Stimulated activated naive CD8-positive, alpha-beta T cell treated with anti-CD3 and anti-CD28 coated beads, Interleukin-15, amount 100 ng/mL, for 72 hours (primary cell): ENCODE results near the gene HBB.

Source experiments
- ATAC-seq: fragments of 150-1000 bp; cut with Tn5 transposase; 2 replicates; pipeline ENCODE4 v1.10.0; 2021; ENCODE audit warnings: mild to moderate bottlenecking, moderate library complexity
- DNase-seq, 2 donors: peaks; one replicate each; pipeline ENCODE4 v3.0.0; 2021 to 2022
- H3K27ac Mint-ChIP-seq, 2 donors: one replicate each; pipeline ENCODE4 v1.8.0; 2022; ENCODE audit warnings: mild to moderate bottlenecking in 2 of 2, mixed read lengths in 2 of 2, moderate library complexity in 2 of 2
- H3K27me3 Mint-ChIP-seq: one replicate; pipeline ENCODE4 v1.8.0; 2022; ENCODE audit warnings: mixed read lengths
- H3K4me1 Mint-ChIP-seq: one replicate; pipeline ENCODE4 v1.8.0; 2022; ENCODE audit warnings: mild to moderate bottlenecking, mixed read lengths
- H3K4me3 Mint-ChIP-seq, 2 donors: one replicate each; pipeline ENCODE4 v1.8.0; 2022; ENCODE audit warnings: mild to moderate bottlenecking in 2 of 2, mixed read lengths in 2 of 2, moderate library complexity in 1 of 2
- H3K9me3 Mint-ChIP-seq, 2 donors: one replicate each; pipeline ENCODE4 v1.8.0; 2022; ENCODE audit warnings: mixed read lengths in 2 of 2

HBB gene

DNA sequence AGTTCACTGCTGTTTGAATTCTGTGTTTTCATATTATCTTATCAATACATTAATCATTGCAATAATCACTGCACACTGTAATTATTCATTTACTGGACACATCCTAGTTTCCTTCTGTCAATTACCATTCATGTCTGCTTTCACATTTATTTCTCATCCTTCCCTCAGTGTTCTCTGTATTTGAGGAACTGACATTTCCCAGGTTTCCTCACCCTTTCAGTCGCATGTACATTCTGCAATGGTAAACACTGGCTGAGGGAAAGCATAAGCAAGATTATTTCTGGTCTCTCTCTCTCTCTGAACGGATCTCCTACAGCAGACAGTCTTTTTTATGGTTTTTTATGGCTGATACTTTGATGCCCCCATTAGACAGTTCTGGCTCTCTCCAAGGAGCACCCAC, 11.6 kb upstream of the HBB start:
- Mint-ChIP-seq H3K4me1 (no peaks in the 10 kb centered on the region), H3K27ac (no peak overlapping the region), H3K9me3 (no peaks in the 10 kb centered on the region), H3K4me3 (no peak overlapping the region), H3K27me3 (peaks cover 29% of the 10 kb centered on the region)
- no peak for DNase-seq
- no peak for ATAC-seq

DNA sequence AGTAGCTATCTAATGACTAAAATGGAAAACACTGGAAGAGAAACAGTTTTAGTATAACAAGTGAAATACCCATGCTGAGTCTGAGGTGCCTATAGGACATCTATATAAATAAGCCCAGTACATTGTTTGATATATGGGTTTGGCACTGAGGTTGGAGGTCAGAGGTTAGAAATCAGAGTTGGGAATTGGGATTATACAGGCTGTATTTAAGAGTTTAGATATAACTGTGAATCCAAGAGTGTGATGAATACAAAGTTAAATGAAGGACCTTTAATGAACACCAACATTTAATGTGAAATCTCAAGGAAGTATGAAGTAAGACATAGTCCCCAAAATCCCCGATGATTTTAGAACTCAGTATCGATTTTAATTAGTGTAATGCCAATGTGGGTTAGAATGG, 10.5 kb upstream of the HBB start:
- H3K4me1 Mint-ChIP-seq: no peaks in the 10 kb centered on the region
- H3K27ac Mint-ChIP-seq: no peak overlapping the region
- no peaks in the 10 kb centered on the region for H3K9me3 Mint-ChIP-seq

DNA sequence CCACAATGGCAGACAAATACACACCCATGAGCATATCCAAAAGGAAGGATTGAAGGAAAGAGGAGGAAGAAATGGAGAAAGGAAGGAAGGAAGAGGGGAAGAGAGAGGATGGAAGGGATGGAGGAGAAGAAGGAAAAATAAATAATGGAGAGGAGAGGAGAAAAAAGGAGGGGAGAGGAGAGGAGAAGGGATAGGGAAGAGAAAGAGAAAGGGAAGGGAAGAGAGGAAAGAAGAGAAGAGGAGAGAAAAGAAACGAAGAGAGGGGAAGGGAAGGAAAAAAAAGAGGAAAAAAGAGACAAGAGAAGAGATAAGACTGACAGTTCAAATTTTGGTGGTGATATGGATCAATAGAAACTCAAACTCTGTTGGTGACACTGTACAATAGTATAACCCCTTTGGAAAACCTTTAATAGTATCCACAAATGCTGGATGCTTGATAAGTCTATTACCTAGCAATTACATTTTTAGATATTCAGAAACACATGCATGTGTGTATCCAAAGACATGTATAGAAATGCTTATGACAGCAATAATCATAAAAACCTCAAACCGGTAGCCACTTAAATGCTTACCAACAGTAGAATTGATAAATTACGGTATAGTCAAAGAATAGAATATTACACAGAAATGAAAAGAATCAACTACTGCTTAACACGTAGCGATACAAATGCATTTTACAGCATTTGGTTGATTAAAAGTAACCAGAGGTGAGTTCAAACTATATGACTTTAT, 8.7 kb upstream of the HBB start:
- DNase-seq (no peak), ATAC-seq (no peak)
- peaks cover 29% of the 10 kb centered on the region for H3K27me3 Mint-ChIP-seq
- peak overlapping the region in 1 of 2 donors; percentile 55 for H3K27ac Mint-ChIP-seq
- no peaks in the 10 kb centered on the region for H3K9me3 Mint-ChIP-seq
- no peaks in the 10 kb centered on the region for H3K4me1 Mint-ChIP-seq
- no peak overlapping the region for H3K4me3 Mint-ChIP-seq

More for the DNA sequence above, 10.5 kb upstream of the HBB start:
- ATAC-seq (no peak), DNase-seq (no peak)
- peaks cover 29% of the 10 kb centered on the region for H3K27me3 Mint-ChIP-seq
- no peak overlapping the region for H3K4me3 Mint-ChIP-seq

DNA sequence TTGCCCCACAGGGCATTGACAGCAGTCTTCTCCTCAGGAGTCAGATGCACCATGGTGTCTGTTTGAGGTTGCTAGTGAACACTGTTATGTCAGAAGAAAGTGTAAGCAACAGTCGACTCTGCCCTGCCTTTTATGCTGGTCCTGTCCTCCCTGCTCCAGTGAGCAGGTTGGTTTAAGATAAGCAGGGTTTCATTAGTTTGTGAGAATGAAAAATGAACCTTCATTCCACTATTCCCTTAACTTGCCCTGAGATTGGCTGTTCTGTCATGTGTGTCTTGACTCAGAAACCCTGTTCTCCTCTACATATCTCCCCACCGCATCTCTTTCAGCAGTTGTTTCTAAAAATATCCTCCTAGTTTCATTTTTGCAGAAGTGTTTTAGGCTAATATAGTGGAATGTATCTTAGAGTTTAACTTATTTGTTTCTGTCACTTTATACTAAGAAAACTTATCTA, 7.5 kb upstream of the HBB start, which contains the start of gene HBD:
HBD (minus strand) TSS at position 103 of the 454 bp plus-strand sequence; CDS start at position 53, 50 bp downstream.
- Mint-ChIP-seq H3K9me3 (no peaks in the 10 kb centered on the region), H3K27ac (peak within 1 kb of the TSS in 1 of 2 donors; percentile 55), H3K4me1 (no peaks in the 10 kb centered on the region), H3K27me3 (peaks cover 23% of the 10 kb centered on the region), H3K4me3 (no peak within 1 kb of the TSS)
- ATAC-seq: no peak
- no peak for DNase-seq

DNA sequence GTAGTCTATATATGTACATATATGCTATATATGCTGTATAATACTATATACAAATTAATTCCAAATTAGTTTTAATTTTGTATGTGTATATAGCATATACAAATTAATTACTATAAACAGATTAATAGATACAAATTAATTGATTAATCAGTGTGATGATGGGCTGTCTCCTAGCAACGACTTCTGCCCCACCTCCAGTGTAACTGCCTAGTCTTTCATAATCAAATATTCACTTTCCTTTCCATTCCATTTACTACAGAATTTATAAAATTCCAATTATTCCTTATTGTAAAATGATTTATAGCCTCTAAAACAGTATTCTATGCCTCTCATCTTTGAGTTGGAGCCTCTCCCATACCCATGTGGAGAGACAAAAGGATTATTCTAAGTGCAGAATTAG, 6.4 kb upstream of the HBB start:
- no peak overlapping the region for H3K4me3 Mint-ChIP-seq

DNA sequence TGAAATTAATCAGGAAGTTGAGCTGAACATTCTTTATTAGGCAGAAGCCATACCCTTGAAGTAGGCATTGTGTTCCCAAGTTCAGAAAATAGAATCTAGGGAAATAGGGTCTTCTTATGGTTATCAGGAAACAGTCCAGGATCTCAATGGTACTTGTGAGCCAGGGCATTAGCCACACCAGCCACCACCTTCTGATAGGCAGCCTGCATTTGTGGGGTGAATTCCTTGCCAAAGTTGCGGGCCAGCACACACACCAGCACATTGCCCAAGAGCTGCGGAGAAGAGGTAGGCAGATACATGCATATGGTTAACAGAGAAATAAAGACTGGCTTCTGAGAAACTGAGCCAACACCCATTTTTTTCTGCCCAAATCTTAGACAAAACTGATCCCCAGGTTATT, 6.0 kb upstream of the HBB start:
- no peak for DNase-seq
- no peak overlapping the region for H3K4me3 Mint-ChIP-seq
- H3K4me1 Mint-ChIP-seq: no peaks in the 10 kb centered on the region
- H3K27me3 Mint-ChIP-seq: peaks cover 14% of the 10 kb centered on the region
- no peak overlapping the region for H3K27ac Mint-ChIP-seq
- no peak for ATAC-seq
- H3K9me3 Mint-ChIP-seq: no peaks in the 10 kb centered on the region

More for the DNA sequence above, 6.4 kb upstream of the HBB start:
- no peaks in the 10 kb centered on the region for H3K4me1 Mint-ChIP-seq
- no peaks in the 10 kb centered on the region for H3K9me3 Mint-ChIP-seq
- no peak for ATAC-seq
- no peak overlapping the region for H3K27ac Mint-ChIP-seq
- no peak for DNase-seq
- H3K27me3 Mint-ChIP-seq: peaks cover 16% of the 10 kb centered on the region

DNA sequence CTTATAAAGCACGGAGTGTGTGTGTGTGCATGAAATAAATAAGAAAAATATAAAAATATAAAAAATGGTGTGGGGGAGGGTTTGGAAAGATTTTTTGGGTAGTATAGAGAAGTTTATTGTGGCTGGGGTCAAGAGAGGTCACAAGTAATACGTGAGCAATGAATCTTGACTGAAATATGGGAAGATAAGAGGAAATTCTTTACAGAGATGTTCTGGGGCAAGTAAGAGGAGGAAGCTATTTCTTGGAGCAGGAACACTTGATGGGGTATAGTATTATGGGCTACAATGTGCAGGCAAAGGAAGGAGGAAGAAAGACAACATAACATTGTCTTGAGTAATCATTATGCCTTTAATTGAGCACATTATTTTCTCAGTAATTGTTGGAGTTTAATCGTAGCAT, 5.3 kb upstream of the HBB start:
- H3K27ac Mint-ChIP-seq: no peak overlapping the region

DNA sequence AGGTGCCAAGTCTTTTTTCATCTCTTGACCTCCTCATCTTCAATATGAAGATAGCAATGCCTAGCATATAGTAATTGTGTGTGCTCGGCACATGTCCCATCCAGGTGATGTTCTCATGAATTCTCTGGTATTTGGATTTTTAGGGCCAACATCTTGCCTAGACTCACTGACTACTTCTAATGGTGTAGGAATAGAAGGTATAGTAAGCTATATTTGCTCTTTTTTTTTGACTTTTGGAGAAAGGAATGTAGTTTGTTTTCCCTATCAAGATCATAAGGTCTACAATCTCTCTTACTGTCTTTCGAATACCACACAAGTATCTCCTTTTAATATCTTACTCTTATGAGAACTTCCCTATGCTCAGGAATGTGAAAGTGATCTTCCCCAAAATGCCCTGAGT, 4.2 kb upstream of the HBB start:
- no peak overlapping the region for H3K4me3 Mint-ChIP-seq
- ATAC-seq: no peak
- H3K27ac Mint-ChIP-seq: no peak overlapping the region
- no peaks in the 10 kb centered on the region for H3K4me1 Mint-ChIP-seq
- DNase-seq: no peak
- H3K27me3 Mint-ChIP-seq: peaks cover 20% of the 10 kb centered on the region
- H3K9me3 Mint-ChIP-seq: no peaks in the 10 kb centered on the region

More for the DNA sequence above, 5.3 kb upstream of the HBB start:
- no peaks in the 10 kb centered on the region for H3K9me3 Mint-ChIP-seq
- ATAC-seq (no peak), DNase-seq (no peak)
- H3K27me3 Mint-ChIP-seq: peaks cover 15% of the 10 kb centered on the region
- no peak overlapping the region for H3K4me3 Mint-ChIP-seq
- H3K4me1 Mint-ChIP-seq: no peaks in the 10 kb centered on the region

DNA sequence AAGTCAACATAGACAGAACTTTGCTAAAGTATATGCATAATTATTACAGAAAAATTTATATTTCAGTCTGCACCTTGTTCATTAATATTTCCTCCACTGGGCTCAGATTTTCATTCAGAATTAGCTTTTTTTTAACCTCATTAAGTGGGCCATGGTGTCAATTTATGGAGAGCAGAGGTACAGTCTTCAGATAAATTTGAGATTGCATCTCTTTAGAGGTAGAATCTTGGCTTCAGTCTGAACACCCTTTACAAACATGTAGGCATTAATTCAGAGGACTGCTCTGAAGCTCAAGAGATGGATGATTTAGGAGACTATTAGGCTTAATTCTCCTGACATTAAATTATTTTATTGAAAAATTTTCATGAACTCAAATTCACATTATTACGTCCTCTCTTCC, 3.4 kb upstream of the HBB start:
- no peak for DNase-seq
- H3K27ac Mint-ChIP-seq: no peak overlapping the region
- no peak for ATAC-seq
- H3K4me1 Mint-ChIP-seq: no peaks in the 10 kb centered on the region
- no peak overlapping the region for H3K4me3 Mint-ChIP-seq
- no peaks in the 10 kb centered on the region for H3K9me3 Mint-ChIP-seq
- peaks cover 11% of the 10 kb centered on the region for H3K27me3 Mint-ChIP-seq

DNA sequence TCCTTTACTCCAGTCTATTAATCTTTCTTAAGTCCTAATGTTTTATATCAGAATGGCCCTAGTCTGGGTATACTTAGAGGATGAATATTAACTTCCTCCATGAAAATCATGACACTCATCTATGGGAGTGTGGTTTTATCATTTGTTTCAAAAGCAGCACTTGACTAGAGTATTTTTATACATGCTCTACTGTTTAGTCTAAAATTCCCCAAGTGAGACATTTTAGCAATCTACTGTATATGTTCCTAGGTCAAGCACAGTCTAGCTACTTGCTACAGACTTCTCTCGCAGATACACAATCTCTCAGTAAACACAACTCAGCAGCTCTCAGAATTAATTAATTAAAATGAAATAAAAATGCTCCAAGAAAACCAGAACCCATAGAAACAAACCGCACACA, 2.9 kb upstream of the HBB start:
- Mint-ChIP-seq H3K4me3 (no peak overlapping the region), H3K4me1 (no peaks in the 10 kb centered on the region), H3K27ac (no peak overlapping the region), H3K27me3 (peaks cover 9% of the 10 kb centered on the region), H3K9me3 (no peaks in the 10 kb centered on the region)
- ATAC-seq (no peak), DNase-seq (no peak)

DNA sequence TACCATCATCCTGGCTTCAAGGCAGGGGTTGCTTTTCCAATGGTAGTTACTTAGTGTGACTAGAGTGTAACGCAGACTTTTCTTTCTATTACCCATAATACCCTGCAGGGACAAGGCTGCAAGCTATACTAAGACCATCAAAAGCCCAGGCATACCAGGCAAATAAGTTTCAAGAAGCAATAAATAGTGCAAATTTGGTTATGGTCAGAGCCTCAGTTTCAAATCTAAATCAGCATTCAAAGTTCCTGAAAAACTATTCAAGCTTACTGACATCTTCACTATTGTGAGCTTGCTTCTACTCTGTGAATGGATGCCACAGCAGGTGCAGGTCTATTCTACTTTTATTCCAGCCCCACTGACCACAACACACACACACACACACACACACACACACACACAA, 2.5 kb upstream of the HBB start:
- Mint-ChIP-seq H3K27ac (no peak overlapping the region), H3K4me1 (no peaks in the 10 kb centered on the region), H3K4me3 (no peak overlapping the region), H3K9me3 (no peaks in the 10 kb centered on the region), H3K27me3 (peaks cover 13% of the 10 kb centered on the region)
- ATAC-seq (no peak), DNase-seq (no peak)

DNA sequence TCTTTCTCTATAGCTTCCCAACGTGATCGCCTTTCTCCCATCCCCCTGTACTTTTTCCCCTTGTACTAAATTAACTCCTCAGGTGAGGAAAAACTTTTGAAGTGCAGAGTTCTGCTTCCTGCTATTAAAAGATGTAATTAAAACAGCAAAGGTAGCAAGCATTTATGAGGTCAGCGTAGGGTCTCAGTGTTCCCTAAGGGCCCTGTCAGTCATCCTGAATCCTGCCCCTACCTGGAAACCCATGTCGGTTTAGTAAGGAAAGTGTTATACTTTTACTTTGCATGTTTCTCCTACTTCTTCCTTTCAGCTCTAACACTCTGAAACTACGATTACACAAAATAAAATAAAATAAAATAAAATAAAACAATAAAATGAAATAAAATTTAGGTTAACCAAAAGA, 1.3 kb upstream of the HBB start:
- no peaks in the 10 kb centered on the region for H3K9me3 Mint-ChIP-seq
- ATAC-seq: no peak

DNA sequence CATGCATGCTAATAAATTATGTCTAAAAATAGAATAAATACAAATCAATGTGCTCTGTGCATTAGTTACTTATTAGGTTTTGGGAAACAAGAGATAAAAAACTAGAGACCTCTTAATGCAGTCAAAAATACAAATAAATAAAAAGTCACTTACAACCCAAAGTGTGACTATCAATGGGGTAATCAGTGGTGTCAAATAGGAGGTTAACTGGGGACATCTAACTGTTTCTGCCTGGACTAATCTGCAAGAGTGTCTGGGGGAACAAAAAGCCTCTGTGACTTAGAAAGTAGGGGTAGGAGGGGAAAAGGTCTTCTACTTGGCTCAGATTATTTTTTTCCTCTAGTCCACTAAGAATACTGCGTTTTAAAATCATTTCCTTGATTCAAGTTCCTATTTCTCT, 810 bp upstream of the HBB start:
- Mint-ChIP-seq H3K4me3 (no peak overlapping the region), H3K4me1 (no peaks in the 10 kb centered on the region), H3K27ac (no peak overlapping the region), H3K27me3 (peaks cover 13% of the 10 kb centered on the region), H3K9me3 (no peaks in the 10 kb centered on the region)
- ATAC-seq (no peak), DNase-seq (no peak)

More for the DNA sequence above, 1.3 kb upstream of the HBB start:
- Mint-ChIP-seq H3K4me1 (no peaks in the 10 kb centered on the region), H3K27me3 (peaks cover 13% of the 10 kb centered on the region), H3K4me3 (no peak overlapping the region), H3K27ac (no peak overlapping the region)
- no peak for DNase-seq

DNA sequence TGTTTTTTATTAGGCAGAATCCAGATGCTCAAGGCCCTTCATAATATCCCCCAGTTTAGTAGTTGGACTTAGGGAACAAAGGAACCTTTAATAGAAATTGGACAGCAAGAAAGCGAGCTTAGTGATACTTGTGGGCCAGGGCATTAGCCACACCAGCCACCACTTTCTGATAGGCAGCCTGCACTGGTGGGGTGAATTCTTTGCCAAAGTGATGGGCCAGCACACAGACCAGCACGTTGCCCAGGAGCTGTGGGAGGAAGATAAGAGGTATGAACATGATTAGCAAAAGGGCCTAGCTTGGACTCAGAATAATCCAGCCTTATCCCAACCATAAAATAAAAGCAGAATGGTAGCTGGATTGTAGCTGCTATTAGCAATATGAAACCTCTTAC, 1.4 kb downstream of the HBB start:
- no peak for ATAC-seq
- no peak for DNase-seq
- Mint-ChIP-seq H3K9me3 (no peaks in the 10 kb centered on the region), H3K4me1 (no peaks in the 10 kb centered on the region), H3K27me3 (peaks cover 13% of the 10 kb centered on the region), H3K4me3 (no peak overlapping the region), H3K27ac (no peak overlapping the region)

DNA sequence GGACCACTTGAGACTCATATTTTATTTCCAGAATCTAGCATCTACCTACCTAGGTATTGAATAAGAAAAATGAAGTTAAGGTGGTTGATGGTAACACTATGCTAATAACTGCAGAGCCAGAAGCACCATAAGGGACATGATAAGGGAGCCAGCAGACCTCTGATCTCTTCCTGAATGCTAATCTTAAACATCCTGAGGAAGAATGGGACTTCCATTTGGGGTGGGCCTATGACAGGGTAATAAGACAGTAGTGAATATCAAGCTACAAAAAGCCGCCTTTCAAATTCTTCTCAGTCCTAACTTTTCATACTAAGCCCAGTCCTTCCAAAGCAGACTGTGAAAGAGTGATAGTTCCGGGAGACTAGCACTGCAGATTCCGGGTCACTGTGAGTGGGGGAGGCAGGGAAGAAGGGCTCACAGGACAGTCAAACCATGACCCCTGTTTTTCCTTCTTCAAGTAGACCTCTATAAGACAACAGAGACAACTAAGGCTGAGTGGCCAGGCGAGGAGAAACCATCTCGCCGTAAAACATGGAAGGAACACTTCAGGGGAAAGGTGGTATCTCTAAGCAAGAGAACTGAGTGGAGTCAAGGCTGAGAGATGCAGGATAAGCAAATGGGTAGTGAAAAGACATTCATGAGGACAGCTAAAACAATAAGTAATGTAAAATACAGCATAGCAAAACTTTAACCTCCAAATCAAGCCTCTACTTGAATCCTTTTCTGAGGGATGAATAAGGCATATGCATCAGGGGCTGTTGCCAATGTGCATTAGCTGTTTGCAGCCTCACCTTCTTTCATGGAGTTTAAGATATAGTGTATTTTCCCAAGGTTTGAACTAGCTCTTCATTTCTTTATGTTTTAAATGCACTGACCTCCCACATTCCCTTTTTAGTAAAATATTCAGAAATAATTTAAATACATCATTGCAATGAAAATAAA, 2.1 kb downstream of the HBB start:
- no peak overlapping the region for H3K27ac Mint-ChIP-seq
- H3K4me3 Mint-ChIP-seq: no peak overlapping the region
- DNase-seq (no peak), ATAC-seq (no peak)
- H3K27me3 Mint-ChIP-seq: peaks cover 13% of the 10 kb centered on the region
- no peaks in the 10 kb centered on the region for H3K9me3 Mint-ChIP-seq
- no peaks in the 10 kb centered on the region for H3K4me1 Mint-ChIP-seq

DNA sequence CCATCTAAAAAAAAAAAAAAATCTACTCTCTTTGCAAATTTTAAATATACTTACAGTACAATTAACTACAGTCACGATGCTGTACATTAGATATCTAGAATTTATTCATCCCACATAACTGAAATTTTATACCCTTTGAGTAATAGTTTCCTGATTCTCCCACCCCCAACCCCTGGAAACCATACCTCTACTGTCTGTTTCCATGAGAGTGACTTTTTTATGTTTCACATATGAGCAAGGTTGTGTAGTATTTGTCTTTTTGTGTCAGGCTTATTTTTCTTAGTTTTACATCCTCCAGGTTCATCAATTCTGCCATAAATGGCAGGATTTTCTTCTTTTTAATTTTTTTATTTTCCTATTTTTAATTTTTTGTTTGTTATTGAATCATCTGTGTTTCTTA, 3.2 kb downstream of the HBB start:
- Mint-ChIP-seq H3K4me1 (no peaks in the 10 kb centered on the region), H3K4me3 (no peak overlapping the region), H3K9me3 (peaks cover 0 to 6% of the 10 kb centered on the region in 2 donors), H3K27me3 (peaks cover 13% of the 10 kb centered on the region), H3K27ac (no peak overlapping the region)
- DNase-seq: no peak
- ATAC-seq: no peak
